T-helper 1 cell treated with Interleukin-12 subunit alpha and Interleukin-12 subunit beta and Interleukin-4 antibody, amounts not matched to agents 30 μg/mL and 1 μg/mL, for 36 hours (primary cell): ENCODE results near the gene RNF150.

ENCODE experiments used
- H3K27ac Mint-ChIP-seq: one replicate; pipeline ENCODE4 v1.8.0; 2021; ENCODE audit warnings: mild to moderate bottlenecking, mixed read lengths
- H3K27me3 Mint-ChIP-seq: one replicate; pipeline ENCODE4 v1.8.0; 2021; ENCODE audit warnings: low read depth, mixed read lengths
- H3K36me3 Mint-ChIP-seq: one replicate; pipeline ENCODE4 v1.8.0; 2021; ENCODE audit warnings: low read depth, mixed read lengths
- H3K4me1 Mint-ChIP-seq: one replicate; pipeline ENCODE4 v1.8.0; 2021; ENCODE audit warnings: low read depth, mixed read lengths
- H3K4me3 Mint-ChIP-seq: one replicate; pipeline ENCODE4 v1.8.0; 2021; ENCODE audit warnings: mild to moderate bottlenecking, moderate library complexity, mixed read lengths
- H3K9me3 Mint-ChIP-seq: one replicate; pipeline ENCODE4 v1.8.0; 2021; ENCODE audit warnings: mixed read lengths

The RNF150 gene

DNA sequence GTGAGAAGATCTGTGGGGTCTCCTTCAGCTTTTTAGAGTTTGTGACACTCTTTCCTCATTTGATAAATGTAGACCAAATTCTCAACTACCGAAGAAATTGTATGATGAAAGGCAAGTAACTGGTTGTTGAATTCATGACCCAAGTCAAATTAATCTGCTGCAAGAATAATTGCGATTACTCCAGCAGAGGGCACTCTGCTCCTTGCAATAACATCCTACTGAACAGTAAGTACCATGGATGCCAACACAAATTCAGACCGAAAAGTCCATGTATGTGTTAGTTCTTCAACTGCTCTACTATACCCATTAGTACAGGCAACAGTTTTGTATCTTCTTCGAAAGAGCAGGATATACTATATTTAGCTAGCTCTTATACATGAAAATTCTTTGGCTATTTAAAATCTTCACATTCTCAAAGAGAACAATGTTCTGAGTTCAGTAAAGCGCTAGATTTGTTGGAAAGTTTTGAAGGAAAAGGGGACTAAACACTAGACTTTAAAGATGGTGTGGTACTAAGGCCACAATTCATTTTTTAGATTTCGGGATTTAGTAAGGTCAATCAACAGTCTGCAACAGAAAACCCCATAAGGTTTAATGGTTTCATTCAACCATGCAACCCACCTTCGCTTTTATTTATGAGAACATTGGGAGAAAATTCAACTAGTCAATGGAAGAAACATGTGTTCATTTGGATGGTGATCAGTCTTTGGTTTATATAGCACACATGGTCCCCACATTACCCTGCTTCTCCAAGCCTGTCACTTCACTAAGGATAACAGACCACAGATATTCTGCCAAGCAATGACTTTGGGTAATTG lies 271.7 kb downstream of the RNF150 start:
- Mint-ChIP-seq H3K27ac (no peak overlapping the region), H3K36me3 (no peaks in the 10 kb centered on the region), H3K9me3 (no peaks in the 10 kb centered on the region), H3K27me3 (peaks cover 20% of the 10 kb centered on the region), H3K4me3 (no peak overlapping the region), H3K4me1 (peaks cover 6% of the 10 kb centered on the region)

DNA sequence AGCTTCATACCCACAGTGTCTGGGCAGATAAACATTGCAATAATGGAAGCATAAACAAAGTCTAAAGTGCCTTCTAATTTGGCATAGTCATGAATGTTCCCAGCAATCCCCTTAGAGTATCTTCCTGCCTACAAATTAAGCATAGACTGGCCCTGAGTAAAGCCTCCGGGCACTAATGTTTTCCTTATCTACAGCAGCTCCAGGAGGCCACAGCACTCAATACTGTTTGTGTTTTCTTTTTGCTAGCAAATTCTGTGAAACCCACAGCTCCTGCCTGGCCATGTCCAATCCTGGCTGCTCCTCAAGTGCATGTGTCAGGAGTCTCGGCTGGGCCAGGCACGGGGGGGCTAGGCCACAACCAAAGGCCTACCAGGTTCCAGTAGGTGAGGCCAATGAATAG lies 274.4 kb downstream of the RNF150 start:
- Mint-ChIP-seq H3K27ac (no peak overlapping the region), H3K4me3 (no peak overlapping the region), H3K4me1 (peaks cover 6% of the 10 kb centered on the region), H3K27me3 (peaks cover 20% of the 10 kb centered on the region), H3K9me3 (no peaks in the 10 kb centered on the region), H3K36me3 (no peaks in the 10 kb centered on the region)

DNA sequence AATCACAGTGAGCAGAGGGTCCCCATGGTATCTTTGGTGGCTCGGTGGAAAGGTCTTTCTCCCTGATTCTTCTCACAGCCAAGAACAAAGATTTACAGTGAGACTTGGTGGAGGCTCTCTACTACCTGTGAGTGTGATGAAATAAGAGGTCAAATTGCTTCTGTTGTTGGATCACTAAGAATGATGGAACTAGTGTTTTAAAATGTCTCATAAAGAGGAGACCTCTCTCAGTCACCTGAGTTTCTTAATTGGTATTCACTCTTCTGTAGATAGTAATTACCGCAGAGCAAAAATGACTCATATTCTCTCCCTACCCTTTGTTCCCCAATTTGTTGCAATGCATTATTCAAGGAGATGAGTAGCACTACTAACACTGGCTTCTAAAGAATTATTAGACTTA lies 276.2 kb downstream of the RNF150 start:
- Mint-ChIP-seq H3K27ac (no peak overlapping the region), H3K4me3 (no peak overlapping the region), H3K36me3 (no peaks in the 10 kb centered on the region), H3K4me1 (no peaks in the 10 kb centered on the region), H3K9me3 (no peaks in the 10 kb centered on the region), H3K27me3 (peaks cover 13% of the 10 kb centered on the region)

- H3K4me3 Mint-ChIP-seq = no peak overlapping the region
- peaks cover 12% of the 10 kb centered on the region for H3K27me3 Mint-ChIP-seq
- no peaks in the 10 kb centered on the region for H3K36me3 Mint-ChIP-seq
- no peaks in the 10 kb centered on the region for H3K9me3 Mint-ChIP-seq
- H3K27ac Mint-ChIP-seq = no peak overlapping the region
- no peaks in the 10 kb centered on the region for H3K4me1 Mint-ChIP-seq
Measured at GRCh38 chr4:140856621-140857062, 276.6 kb downstream of the RNF150 start.

DNA sequence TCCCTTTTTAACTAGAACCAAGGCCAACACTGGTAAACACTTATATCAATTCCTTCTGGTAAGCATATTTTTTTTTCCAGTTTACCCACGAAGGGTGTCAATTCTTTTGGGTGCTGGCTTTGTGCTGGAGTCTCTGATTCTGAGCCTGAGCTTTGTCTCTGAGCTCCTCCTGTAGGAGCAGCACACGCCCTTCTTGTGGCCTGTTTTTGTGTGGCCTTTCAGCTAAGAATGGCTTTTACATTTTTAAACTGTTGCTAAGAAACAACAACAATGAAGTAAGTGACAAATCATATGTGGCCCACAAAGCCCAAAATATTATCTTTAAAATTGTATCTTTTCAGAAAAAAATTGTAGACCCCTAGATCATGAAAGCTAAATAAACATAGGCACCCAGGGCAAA lies 279.1 kb downstream of the RNF150 start:
- Mint-ChIP-seq H3K27ac (no peak overlapping the region), H3K36me3 (no peaks in the 10 kb centered on the region), H3K27me3 (peaks cover 4% of the 10 kb centered on the region), H3K4me3 (no peak overlapping the region), H3K9me3 (no peaks in the 10 kb centered on the region), H3K4me1 (no peaks in the 10 kb centered on the region)

- no peak overlapping the region for H3K27ac Mint-ChIP-seq
- no peaks in the 10 kb centered on the region for H3K36me3 Mint-ChIP-seq
- peaks cover 11% of the 10 kb centered on the region for H3K27me3 Mint-ChIP-seq
- H3K4me1 Mint-ChIP-seq = no peaks in the 10 kb centered on the region
- no peaks in the 10 kb centered on the region for H3K9me3 Mint-ChIP-seq
- H3K4me3 Mint-ChIP-seq = no peak overlapping the region
Measured at GRCh38 chr4:140851804-140852203, 281.5 kb downstream of the RNF150 start.

DNA sequence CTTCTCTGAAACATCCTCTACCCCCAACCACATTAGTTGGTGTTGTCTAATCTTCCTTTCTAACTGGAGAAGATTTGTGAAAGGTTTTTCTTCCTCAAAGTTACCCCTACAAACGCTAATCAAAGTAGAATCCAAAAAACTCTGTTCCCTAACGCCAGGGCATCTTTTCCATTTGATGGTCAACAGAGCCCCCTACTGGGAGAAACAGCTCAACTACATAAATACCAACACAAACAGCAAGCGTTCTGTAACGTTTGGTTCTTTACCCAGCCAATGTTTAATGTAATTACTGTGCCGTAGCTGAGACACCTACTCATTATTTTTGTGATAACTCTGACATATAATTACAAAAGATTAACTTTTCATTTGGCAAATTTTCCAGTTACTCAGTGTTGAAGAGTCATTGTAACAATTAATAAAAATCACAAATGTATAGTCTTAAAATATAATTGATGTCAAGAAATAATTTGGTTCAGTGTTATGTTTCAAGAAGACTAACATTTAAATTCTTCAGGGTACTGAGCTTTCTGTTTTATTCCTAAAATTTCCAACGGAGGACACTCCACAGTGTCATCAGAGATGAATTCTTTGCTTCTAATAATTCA lies 282.1 kb downstream of the RNF150 start:
- Mint-ChIP-seq H3K4me3 (no peak overlapping the region), H3K27me3 (peaks cover 11% of the 10 kb centered on the region), H3K9me3 (no peaks in the 10 kb centered on the region), H3K36me3 (no peaks in the 10 kb centered on the region), H3K27ac (no peak overlapping the region), H3K4me1 (no peaks in the 10 kb centered on the region)

- no peak overlapping the region for H3K4me3 Mint-ChIP-seq
- H3K36me3 Mint-ChIP-seq = no peaks in the 10 kb centered on the region
- no peaks in the 10 kb centered on the region for H3K4me1 Mint-ChIP-seq
- H3K27ac Mint-ChIP-seq = no peak overlapping the region
- no peaks in the 10 kb centered on the region for H3K9me3 Mint-ChIP-seq
- H3K27me3 Mint-ChIP-seq = peaks cover 18% of the 10 kb centered on the region
Measured at GRCh38 chr4:140849526-140849925, 283.7 kb downstream of the RNF150 start.

DNA sequence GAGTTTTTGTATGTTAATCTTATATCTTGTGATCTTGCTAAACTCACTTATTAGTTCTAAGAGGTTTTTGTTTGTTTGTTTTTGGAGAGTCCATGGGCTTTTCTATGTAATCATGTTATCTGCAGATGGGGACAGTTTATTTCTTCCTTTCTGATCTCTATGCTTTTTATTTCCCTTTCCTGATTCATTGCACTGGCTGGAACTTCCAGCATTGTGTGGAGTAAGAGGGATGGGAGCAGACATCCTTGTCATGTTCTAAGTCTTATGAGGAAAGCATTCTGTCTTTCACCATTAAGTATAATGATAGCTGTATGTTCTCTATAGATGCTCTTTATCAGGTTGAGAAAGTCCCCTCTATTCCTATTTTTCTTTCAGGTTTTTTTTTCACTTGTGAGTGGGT lies 286.5 kb downstream of the RNF150 start:
- Mint-ChIP-seq H3K9me3 (no peaks in the 10 kb centered on the region), H3K27me3 (peaks cover 18% of the 10 kb centered on the region), H3K36me3 (no peaks in the 10 kb centered on the region), H3K4me3 (no peak overlapping the region), H3K4me1 (no peaks in the 10 kb centered on the region), H3K27ac (no peak overlapping the region)

GRCh38 chr4:140844061-140844460 lies 289.2 kb downstream of the RNF150 start:
- no peaks in the 10 kb centered on the region for H3K4me1 Mint-ChIP-seq
- no peaks in the 10 kb centered on the region for H3K36me3 Mint-ChIP-seq
- H3K27me3 Mint-ChIP-seq = peaks cover 15% of the 10 kb centered on the region
- no peak overlapping the region for H3K4me3 Mint-ChIP-seq
- H3K9me3 Mint-ChIP-seq = no peaks in the 10 kb centered on the region
- H3K27ac Mint-ChIP-seq = no peak overlapping the region

DNA sequence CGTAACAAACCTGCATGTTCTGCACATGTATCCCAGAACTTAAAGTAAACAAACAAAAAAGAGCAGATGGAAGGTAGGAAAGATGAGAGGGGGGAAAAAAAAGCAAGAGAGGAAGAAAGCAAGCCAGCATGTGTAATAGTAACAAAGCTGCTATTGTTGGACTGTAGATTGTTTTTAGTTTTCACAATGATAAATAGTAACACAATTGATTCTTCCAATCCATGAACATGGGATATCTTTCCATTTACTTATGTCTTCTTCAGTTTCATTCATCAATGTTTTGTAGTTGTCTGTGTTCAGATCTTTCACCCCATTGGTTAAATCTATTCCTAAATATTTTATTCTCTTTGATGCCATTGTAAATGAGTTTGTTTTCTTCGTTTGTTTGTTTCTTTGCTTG lies 292.1 kb downstream of the RNF150 start:
- Mint-ChIP-seq H3K36me3 (no peaks in the 10 kb centered on the region), H3K9me3 (no peaks in the 10 kb centered on the region), H3K27ac (no peak overlapping the region), H3K4me1 (no peaks in the 10 kb centered on the region), H3K27me3 (peaks cover 8% of the 10 kb centered on the region), H3K4me3 (no peak overlapping the region)

GRCh38 chr4:140839888-140840790 lies 293.1 kb downstream of the RNF150 start:
- Mint-ChIP-seq H3K27me3 (no peaks in the 10 kb centered on the region), H3K9me3 (no peaks in the 10 kb centered on the region), H3K27ac (no peak overlapping the region), H3K4me1 (no peaks in the 10 kb centered on the region), H3K36me3 (no peaks in the 10 kb centered on the region), H3K4me3 (no peak overlapping the region)

DNA sequence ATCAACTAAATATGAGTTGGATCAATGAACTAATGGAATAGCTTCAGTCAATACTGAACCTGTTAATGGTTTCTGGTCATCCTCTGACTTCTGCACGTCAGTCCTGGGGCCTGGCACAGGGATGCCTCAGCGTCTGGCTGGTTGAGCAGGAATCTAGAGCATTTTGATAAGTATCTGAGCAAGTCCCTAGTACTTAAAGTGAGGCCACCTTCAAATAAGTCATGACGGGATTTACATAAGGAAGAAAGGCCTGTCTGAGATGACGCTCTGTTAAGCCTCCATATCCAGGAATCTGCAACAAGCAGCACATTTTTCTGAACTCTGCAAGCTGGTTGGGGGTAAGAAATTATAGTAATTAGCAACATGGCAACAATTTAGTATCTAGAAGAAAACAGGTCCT lies 293.9 kb downstream of the RNF150 start:
- no peak overlapping the region for H3K27ac Mint-ChIP-seq
- no peaks in the 10 kb centered on the region for H3K27me3 Mint-ChIP-seq
- no peaks in the 10 kb centered on the region for H3K9me3 Mint-ChIP-seq
- H3K4me3 Mint-ChIP-seq = no peak overlapping the region
- no peaks in the 10 kb centered on the region for H3K36me3 Mint-ChIP-seq
- H3K4me1 Mint-ChIP-seq = no peaks in the 10 kb centered on the region

DNA sequence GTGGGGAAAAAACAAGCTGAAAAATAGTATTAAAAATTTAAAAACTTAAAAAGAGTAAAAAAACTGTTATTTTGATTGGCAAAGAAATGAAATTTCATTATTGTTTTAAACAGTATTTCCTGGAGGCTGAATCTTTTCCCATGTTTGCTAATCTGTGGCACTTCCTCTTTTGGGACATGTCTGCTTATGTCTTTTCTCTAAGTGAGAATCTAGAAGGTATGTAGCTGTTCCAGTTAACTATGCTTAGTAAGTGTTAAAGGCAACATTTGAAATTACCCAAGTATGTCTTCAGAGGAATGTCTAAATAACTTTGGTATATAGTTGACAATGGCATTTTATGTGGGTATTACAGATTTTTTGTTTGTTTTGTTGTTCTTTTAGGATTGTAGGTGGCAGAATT lies 295.5 kb downstream of the RNF150 start:
- Mint-ChIP-seq H3K27me3 (no peaks in the 10 kb centered on the region), H3K4me1 (no peaks in the 10 kb centered on the region), H3K27ac (no peak overlapping the region), H3K9me3 (no peaks in the 10 kb centered on the region), H3K4me3 (no peak overlapping the region), H3K36me3 (no peaks in the 10 kb centered on the region)
